ENCODE results near the gene RIN3. TPM values are rescaled to one million over a fixed set of nuclear protein-coding genes. Genes with fewer than 3 reads are reported as not detected.

The RIN3 gene
- total RNA-seq, 6 experiments from 2014 or later, result 10.7 to 20.4 (median 18.9) TPM

GRCh38 chr14:92687681-92688433 is 174.3 kb downstream of the RIN3 start:
- no peaks in the 10 kb centered on the region for H3K9me3 ChIP-seq
- H3K27ac ChIP-seq, result peak overlapping the region; percentile 10 to 54 (median 33)
- peak overlapping the region; percentile 21 to 45 (median 34) for H3K4me3 ChIP-seq
- 63% methylated on average over 22 of the region's 80 CpGs for WGBS (ENCODE audit: insufficient coverage, low coverage, low lambda C conversion rate, missing lambda C conversion rate)
- TF ChIP-seq CTCF (IDR thresholded peaks at IDR 0.05) (no peak), POLR2A (IDR thresholded peaks at IDR 0.05) (peak; percentile 34)
- ATAC-seq (peak; percentile 19 to 56 (median 36)), DNase-seq (peak in 1 of 3 donors; percentile 54)
- peaks cover 0 to 9% (median under 1%) of the 10 kb centered on the region in 4 donors for H3K36me3 ChIP-seq
- no peaks in the 10 kb centered on the region for H3K27me3 ChIP-seq
- intact Hi-C loops (cut with DNase I), result no loop called here
- H3K4me1 ChIP-seq, result peaks cover 0 to 9% (median 4%) of the 10 kb centered on the region in 4 donors

GRCh38 chr14:92688434-92689375 is 175.1 kb downstream of the RIN3 start:
- Histone ChIP-seq H3K36me3 (peaks cover 0 to 8% (median under 1%) of the 10 kb centered on the region in 4 donors), H3K27me3 (no peaks in the 10 kb centered on the region), H3K27ac (no peak overlapping the region), H3K4me1 (peaks cover 0 to 17% (median 8%) of the 10 kb centered on the region in 4 donors), H3K9me3 (no peaks in the 10 kb centered on the region), H3K4me3 (no peak overlapping the region)
- 85% methylated on average over 6 of the region's 30 CpGs for WGBS (ENCODE audit: insufficient coverage, low coverage, low lambda C conversion rate, missing lambda C conversion rate)
- TF ChIP-seq CTCF (IDR thresholded peaks at IDR 0.05) (no peak), POLR2A (IDR thresholded peaks at IDR 0.05) (no peak)
- ATAC-seq, result no peak
- intact Hi-C loops (cut with DNase I), result no loop called here
- no peak for DNase-seq

- no peaks in the 10 kb centered on the region for H3K9me3 ChIP-seq
- WGBS (ENCODE audit: insufficient coverage, low coverage, low lambda C conversion rate, missing lambda C conversion rate), result 53% methylated on average over 8 of the region's 13 CpGs
- peak; percentile 36 to 63 (median 52) for ATAC-seq
- H3K4me3 ChIP-seq, result no peak overlapping the region
- H3K27me3 ChIP-seq, result no peaks in the 10 kb centered on the region
- peak in 1 of 3 donors; percentile 64 for DNase-seq
- H3K27ac ChIP-seq, result no peak overlapping the region
- H3K36me3 ChIP-seq, result peaks cover 0 to 1% (median under 1%) of the 10 kb centered on the region in 4 donors
- intact Hi-C loops (cut with DNase I), result no loop called here
- H3K4me1 ChIP-seq, result peaks cover 0 to 17% (median 8%) of the 10 kb centered on the region in 4 donors
- no peak for TF ChIP-seq POLR2A (IDR thresholded peaks at IDR 0.05)
- TF ChIP-seq CTCF (IDR thresholded peaks at IDR 0.05), result peak; percentile 29 to 65 (median 53)
Measured at GRCh38 chr14:92690171-92691011, 176.8 kb downstream of the RIN3 start.

GRCh38 chr14:92692822-92693226 is 179.2 kb downstream of the RIN3 start:
- Histone ChIP-seq H3K36me3 (no peaks in the 10 kb centered on the region), H3K27me3 (no peaks in the 10 kb centered on the region), H3K4me1 (peaks cover 0 to 17% (median 8%) of the 10 kb centered on the region in 4 donors), H3K9me3 (no peaks in the 10 kb centered on the region), H3K4me3 (no peak overlapping the region), H3K27ac (peak overlapping the region in 2 of 3 donors; percentile 4 to 47)
- ATAC-seq (peak; percentile 70 to 82 (median 72)), DNase-seq (peak; percentile 93 to 96 (median 95))
- intact Hi-C loops (cut with DNase I), result no loop called here
- 0% methylated on average over 1 of the region's 2 CpGs for WGBS (ENCODE audit: insufficient coverage, low coverage, low lambda C conversion rate, missing lambda C conversion rate)
- TF ChIP-seq POLR2A (IDR thresholded peaks at IDR 0.05) (no peak), CTCF (IDR thresholded peaks at IDR 0.05) (no peak)
